Large intestine (tissue), 3 donors: ENCODE results near the gene CYBC1. TPM values are rescaled to one million over a fixed set of nuclear protein-coding genes. Genes with fewer than 3 reads are reported as not detected.

Experiments
- DNase-seq, 2 donors: peaks; one replicate each; pipeline versions ENCODE4 v3.0.0 to v3.0.0-alpha.2; 2013
- H3K27ac ChIP-seq: one replicate; pipeline ENCODE4 v1.5.1; 2013; ENCODE audit warnings: low read length
- H3K27me3 ChIP-seq: 2 replicates; pipeline ENCODE4 v1.6.1; 2013; ENCODE audit warnings: low read length; ENCODE audit not compliant: control insufficient read depth, insufficient read depth
- H3K36me3 ChIP-seq: 2 replicates; pipeline ENCODE4 v1.6.1; 2013; ENCODE audit warnings: low read length; ENCODE audit not compliant: control insufficient read depth, insufficient read depth
- H3K4me1 ChIP-seq: one replicate; pipeline ENCODE4 v1.6.1; 2013; ENCODE audit warnings: low read length; ENCODE audit not compliant: control insufficient read depth, insufficient read depth
- H3K4me3 ChIP-seq: one replicate; pipeline ENCODE4 v1.5.1; 2013; ENCODE audit warnings: low read length
- H3K9me3 ChIP-seq: one replicate; pipeline ENCODE4 v1.6.1; 2013; ENCODE audit warnings: mild to moderate bottlenecking, low read depth, low read length, moderate library complexity; ENCODE audit not compliant: control insufficient read depth
- WGBS: methylation state at CpG from one replicate; pipeline ENCODE4 v1.1.5; 2013; ENCODE audit warnings: low lambda C conversion rate; ENCODE audit not compliant: insufficient coverage; 5-methylcytosine and 5-hydroxymethylcytosine counted together
- polyA plus RNA-seq: library from polyadenylated mRNA; unstranded; fragments of 120-200 nt; gene quantifications from one replicate; pipeline ENCODE4 v1.2.1, GENCODE V29; 2013

Gene CYBC1
- polyA plus RNA-seq, 1 donor: 60.4 TPM

DNA sequence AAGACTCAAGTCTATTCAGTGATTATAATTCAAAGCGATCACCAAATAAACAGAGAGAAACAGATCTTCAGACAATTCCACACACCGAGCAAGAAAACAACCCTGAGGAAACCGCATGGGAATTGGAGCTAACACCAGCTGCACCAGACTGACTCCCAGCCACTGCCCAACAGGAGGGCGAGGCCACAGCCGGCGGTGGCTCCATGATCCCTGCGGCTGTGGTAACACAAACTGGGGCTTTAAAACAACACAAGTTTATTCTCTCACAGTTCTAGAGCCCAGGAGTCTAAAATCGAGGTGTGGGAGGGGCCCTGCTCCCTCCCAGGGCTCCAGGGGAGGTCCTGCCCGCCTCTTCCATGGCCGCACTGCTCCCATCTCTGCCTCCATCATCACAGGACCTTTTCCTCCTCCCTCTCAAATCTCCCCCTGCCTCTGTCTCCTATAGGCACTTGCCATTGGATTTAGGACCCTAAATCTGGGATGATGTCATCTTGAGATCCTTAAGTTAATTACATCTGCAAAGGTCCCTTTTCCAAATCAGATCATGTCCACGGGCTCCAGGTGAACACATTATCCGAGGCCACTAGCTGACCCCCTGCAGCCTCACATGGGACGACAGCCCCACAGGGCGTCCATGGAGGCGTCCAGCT lies 42.1 kb downstream of the CYBC1 start:
- DNase-seq: no peak
- Histone ChIP-seq H3K4me1 (no peaks in the 10 kb centered on the region), H3K36me3 (peaks cover 19% of the 10 kb centered on the region), H3K27ac (no peak overlapping the region), H3K4me3 (no peak overlapping the region), H3K9me3 (no peaks in the 10 kb centered on the region), H3K27me3 (no peaks in the 10 kb centered on the region)
- WGBS: 100% methylated on average over 1 of the region's 15 CpGs

DNA sequence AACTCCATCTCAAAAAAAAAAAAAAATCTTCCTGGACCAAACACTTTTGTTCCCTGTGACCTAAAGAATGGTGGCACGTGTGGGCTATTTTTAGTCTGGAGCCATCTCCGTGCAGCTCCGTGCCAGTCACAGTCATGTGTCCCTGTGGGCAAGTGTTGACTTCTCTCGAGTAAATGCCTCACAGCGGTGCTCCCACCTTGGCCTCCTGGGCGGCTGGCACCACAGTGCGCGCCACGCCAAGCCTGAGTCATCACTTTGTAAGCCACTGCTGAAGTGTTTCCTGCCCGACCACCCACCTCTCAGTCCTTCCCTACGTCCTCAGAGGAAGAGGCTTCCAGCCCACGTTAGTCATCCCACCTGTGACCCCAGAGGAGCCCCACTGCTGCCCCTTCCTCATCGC lies 43.3 kb downstream of the CYBC1 start:
- H3K27ac ChIP-seq: no peak overlapping the region
- no peaks in the 10 kb centered on the region for H3K27me3 ChIP-seq
- no peak overlapping the region for H3K4me3 ChIP-seq
- peaks cover 21% of the 10 kb centered on the region for H3K36me3 ChIP-seq
- H3K4me1 ChIP-seq: no peaks in the 10 kb centered on the region
- H3K9me3 ChIP-seq: no peaks in the 10 kb centered on the region
- no peak for DNase-seq
- 94% methylated on average over 3 of the region's 13 CpGs for WGBS

DNA sequence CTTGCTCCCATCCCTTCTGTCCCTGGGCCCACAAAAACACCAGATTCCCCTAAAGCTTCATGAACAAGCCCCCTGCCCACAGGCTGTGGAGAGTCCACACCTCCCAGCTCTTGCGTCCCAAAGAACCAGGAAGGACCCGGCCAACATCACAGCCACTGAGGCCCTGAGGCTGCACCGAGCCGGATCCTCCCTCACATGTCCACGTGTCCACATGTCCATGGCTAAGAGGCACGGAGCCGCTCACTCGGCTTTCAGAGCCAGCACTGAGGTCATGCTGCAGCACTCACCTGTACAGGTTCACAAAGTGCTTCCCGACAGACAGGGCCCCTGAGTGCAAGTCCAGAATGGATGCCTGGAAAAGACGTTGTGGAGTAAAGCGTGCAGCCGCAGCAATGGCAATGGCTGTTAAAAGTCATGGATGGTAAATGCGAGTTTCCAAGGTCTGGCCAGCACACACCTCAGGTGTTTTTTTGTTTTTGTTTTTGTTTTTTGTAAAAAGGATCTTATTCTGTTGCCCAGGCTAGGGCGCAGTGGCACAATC lies 44.4 kb downstream of the CYBC1 start:
- no peak for DNase-seq
- H3K4me3 ChIP-seq: no peak overlapping the region
- no peaks in the 10 kb centered on the region for H3K9me3 ChIP-seq
- H3K27me3 ChIP-seq: no peaks in the 10 kb centered on the region
- WGBS: no CpG with 5 or more reads among the region's 14 CpGs
- peaks cover 24% of the 10 kb centered on the region for H3K36me3 ChIP-seq
- no peak overlapping the region for H3K27ac ChIP-seq
- H3K4me1 ChIP-seq: no peaks in the 10 kb centered on the region

DNA sequence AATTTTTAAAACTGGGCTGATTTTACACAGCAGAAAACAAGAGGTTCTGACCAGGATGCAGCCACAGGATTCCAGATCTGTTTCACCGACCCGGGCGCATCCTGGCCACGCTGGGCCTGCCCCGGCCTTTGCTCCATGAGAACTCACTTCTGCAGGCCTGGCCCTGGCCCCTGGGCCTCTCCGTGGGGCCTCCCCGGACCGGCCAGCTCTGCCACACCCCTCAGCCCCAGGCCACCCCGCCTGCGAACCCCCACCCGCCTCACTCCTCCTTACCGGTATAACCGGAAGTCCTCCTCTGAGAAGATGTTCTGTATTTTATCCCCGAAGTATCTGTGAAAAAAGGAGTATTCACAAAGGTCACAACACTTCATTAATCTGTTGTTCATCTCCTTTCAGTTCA lies 45.5 kb downstream of the CYBC1 start:
- no peaks in the 10 kb centered on the region for H3K27me3 ChIP-seq
- no peak overlapping the region for H3K27ac ChIP-seq
- no peak overlapping the region for H3K4me3 ChIP-seq
- no CpG with 5 or more reads among the region's 14 CpGs for WGBS
- DNase-seq: no peak
- H3K36me3 ChIP-seq: peaks cover 27% of the 10 kb centered on the region
- H3K4me1 ChIP-seq: no peaks in the 10 kb centered on the region
- no peaks in the 10 kb centered on the region for H3K9me3 ChIP-seq

DNA sequence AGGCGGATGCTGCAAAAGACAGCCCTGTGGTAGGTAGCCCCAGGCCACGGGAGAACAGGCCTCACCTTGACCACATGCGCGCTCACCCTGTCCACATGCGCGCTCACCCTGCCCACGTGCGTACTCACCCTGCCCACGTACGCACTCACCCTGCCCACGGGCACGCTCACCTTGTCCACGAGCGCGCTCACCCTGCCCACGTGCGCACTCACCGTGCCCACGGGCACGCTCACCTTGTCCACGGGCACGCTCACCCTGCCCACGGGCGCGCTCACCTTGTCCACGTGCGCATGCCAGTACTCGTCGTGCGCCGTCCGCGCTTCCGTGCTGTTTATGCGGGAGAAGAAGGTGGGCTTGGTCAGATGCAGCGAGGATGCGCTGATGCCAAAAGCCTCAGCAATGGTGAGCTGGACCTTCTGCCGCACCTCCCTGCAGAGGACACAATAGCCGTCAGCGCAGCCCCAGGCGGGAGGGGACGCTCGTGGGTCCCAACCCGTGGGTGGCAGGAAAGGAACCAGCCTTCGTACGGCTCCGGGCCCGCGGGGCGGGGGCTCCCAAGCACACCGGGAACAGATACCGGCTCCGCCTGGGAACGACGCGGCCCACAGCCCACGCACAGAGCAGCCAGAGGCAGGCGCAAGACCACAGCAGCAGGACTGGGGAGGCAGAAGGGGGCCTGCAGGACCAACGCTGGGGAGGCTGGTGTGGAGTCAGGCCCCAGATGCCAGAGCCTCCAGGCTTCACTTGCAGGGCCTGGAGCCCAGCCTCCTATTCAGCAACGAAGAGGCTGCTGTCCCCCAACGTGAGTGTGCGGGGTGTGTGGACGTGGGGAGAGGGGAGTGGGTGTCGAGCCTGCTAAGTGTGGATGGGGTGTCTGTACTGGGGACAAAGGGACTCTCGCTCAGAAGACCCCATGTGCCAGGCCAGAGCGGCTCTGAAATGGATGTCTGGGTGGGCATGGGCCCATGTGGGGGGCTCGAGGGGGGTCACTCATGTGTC lies 46.6 kb downstream of the CYBC1 start:
- WGBS: 100% methylated on average over 6 of the region's 67 CpGs

DNA sequence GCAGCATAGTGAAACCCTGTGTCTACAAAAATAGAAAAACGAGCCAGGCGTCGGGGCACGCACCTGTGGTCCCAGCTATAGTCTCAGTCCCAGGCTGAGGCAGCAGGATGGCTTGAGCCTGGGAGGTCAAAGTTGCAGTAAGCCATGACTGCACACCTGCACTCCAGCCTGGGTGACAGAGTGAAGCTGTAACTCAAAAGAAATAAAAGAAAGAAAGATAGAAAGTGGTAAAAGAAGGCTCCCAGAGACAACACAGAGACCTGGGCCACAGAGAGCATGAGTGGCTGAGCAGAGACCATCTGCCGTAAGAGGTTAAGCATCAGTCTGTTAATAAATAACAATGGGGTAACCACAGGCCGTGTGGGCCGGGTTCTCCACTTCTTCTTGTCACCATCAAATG lies 47.7 kb downstream of the CYBC1 start:
- no peaks in the 10 kb centered on the region for H3K27me3 ChIP-seq
- no peak for DNase-seq
- no peak overlapping the region for H3K27ac ChIP-seq
- peaks cover 34% of the 10 kb centered on the region for H3K36me3 ChIP-seq
- H3K4me1 ChIP-seq: no peaks in the 10 kb centered on the region
- H3K4me3 ChIP-seq: no peak overlapping the region
- H3K9me3 ChIP-seq: no peaks in the 10 kb centered on the region
- WGBS: no CpG with 5 or more reads among the region's 7 CpGs

More for the DNA sequence above, 46.6 kb downstream of the CYBC1 start:
- no peak for DNase-seq
- no peaks in the 10 kb centered on the region for H3K27me3 ChIP-seq
- no peaks in the 10 kb centered on the region for H3K4me1 ChIP-seq
- peaks cover 31% of the 10 kb centered on the region for H3K36me3 ChIP-seq
- no peak overlapping the region for H3K4me3 ChIP-seq
- H3K27ac ChIP-seq: no peak overlapping the region
- no peaks in the 10 kb centered on the region for H3K9me3 ChIP-seq

DNA sequence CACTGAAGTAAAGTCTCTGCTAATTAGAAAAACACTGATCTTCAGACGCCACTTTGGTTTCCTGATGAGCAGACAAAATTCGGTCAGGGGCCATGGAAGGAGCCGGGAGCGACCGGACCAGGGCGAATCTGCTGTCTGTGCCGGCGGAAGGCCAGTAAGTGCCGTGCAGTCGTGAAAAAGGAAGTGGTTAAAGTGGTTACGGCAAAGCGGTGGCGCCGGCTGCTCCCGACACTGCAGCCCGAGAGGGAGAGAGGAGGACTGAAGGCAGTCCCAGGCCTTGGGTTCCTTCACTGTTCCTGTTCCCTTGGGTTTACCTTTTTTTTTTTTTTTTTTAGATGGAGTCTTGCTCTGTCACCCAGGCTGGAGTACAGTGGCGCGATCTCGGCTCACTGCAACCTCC lies 49.7 kb downstream of the CYBC1 start:
- Histone ChIP-seq H3K9me3 (no peaks in the 10 kb centered on the region), H3K4me1 (no peaks in the 10 kb centered on the region), H3K36me3 (peaks cover 31% of the 10 kb centered on the region), H3K27me3 (no peaks in the 10 kb centered on the region), H3K27ac (no peak overlapping the region), H3K4me3 (no peak overlapping the region)
- DNase-seq: no peak
- WGBS: no CpG with 5 or more reads among the region's 19 CpGs

DNA sequence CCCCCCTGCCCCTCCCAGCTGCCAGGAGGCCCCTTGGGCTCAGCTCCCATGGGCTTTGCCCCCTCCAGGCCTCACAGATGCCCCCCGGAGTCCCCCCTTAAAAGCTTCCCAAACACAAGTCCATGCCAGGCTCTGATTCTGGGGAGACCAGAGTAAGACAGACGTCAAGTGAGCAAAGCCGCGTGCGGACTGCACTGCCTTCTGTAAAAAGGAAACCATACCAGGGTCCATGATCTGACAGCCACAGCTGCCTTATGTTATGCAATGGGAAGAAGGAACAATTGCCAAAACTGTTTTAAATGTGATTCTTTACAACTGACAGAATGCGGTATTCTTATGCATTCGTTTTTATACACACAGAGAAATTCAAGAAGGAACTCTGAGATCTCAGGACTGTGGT lies 50.3 kb downstream of the CYBC1 start:
- H3K27ac ChIP-seq: no peak overlapping the region
- no peaks in the 10 kb centered on the region for H3K4me1 ChIP-seq
- H3K9me3 ChIP-seq: no peaks in the 10 kb centered on the region
- no peak overlapping the region for H3K4me3 ChIP-seq
- peaks cover 32% of the 10 kb centered on the region for H3K36me3 ChIP-seq
- H3K27me3 ChIP-seq: no peaks in the 10 kb centered on the region
- DNase-seq: no peak
- no CpG with 5 or more reads among the region's 7 CpGs for WGBS

DNA sequence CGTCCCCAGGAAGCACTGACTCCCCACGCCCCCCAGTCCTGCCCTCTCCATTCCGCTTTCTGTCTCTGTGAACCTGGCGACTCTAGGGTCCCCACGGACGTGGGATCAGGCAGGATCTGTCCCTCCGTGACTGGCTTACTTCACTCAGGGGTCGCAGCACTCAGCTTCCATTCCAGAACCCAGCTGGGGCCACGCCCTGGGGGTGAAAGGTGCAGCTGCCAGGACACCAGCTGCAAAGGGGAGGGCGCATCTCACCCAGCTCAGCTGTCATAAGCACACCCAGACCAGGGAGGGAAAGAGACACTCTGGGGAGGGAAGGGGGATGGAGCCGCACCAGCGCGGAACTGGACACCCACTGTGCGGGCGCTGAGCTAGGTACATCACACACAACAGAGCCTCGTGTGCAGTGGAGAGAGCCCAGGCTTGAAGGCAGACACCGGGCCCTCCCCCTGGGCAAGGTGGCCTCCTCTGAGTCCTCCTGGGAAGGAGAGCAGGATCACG lies 50.9 kb downstream of the CYBC1 start:
- DNase-seq: no peak
- no peaks in the 10 kb centered on the region for H3K27me3 ChIP-seq
- H3K9me3 ChIP-seq: no peaks in the 10 kb centered on the region
- no CpG with 5 or more reads among the region's 18 CpGs for WGBS
- no peak overlapping the region for H3K27ac ChIP-seq
- no peaks in the 10 kb centered on the region for H3K4me1 ChIP-seq
- H3K4me3 ChIP-seq: no peak overlapping the region
- peaks cover 34% of the 10 kb centered on the region for H3K36me3 ChIP-seq

DNA sequence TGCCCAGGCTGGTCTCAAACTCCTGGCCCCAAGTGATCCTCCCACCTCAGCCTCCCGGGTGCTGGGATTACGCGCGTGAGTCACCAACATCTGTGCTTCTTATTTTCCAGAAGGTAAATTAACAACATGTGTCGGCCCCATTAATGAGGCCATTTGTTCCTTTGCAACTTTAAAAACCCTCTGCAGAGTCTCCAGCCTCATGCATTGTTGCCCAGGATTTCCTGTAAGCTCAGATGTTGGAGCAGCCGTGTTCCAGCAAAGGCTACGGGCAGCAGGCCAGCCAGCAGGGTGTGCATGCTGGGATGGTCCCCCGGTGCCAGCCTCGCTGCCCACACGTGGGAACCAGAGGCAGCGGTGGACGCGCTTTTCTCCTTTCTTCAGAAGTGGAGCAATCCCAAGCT lies 51.5 kb downstream of the CYBC1 start:
- Histone ChIP-seq H3K4me1 (no peaks in the 10 kb centered on the region), H3K9me3 (no peaks in the 10 kb centered on the region), H3K4me3 (no peak overlapping the region), H3K27me3 (no peaks in the 10 kb centered on the region), H3K36me3 (peaks cover 38% of the 10 kb centered on the region), H3K27ac (no peak overlapping the region)
- DNase-seq: no peak
- WGBS: no CpG with 5 or more reads among the region's 13 CpGs
